Heart right ventricle (tissue), 16 donors: ENCODE results near the gene PMEPA1. TPM values are rescaled to one million over a fixed set of nuclear protein-coding genes. Genes with fewer than 3 reads are reported as not detected.

Source experiments
- ATAC-seq, 8 donors: fragments of 200-7000 bp; cut with Tn5 transposase; one replicate each; pipeline ENCODE4 v1.9.1; 2020; ENCODE audit warnings: mild to moderate bottlenecking in 8 of 8, moderate library complexity in 8 of 8, moderate number of reproducible peaks in 1 of 8
- DNase-seq, 2 donors: peaks; one replicate each; pipeline ENCODE4 v3.0.0-alpha.2; 2020
- H3K27ac ChIP-seq, 10 donors: fragments of 200-600 bp; sonication (generic) in 2 of 10; one replicate each; pipeline versions ENCODE4 v1.5.0 to v1.8.0; 2020 to 2022; ENCODE audit warnings: mild to moderate bottlenecking in 3 of 10
- H3K27me3 ChIP-seq, 7 donors: fragments of 200-600 bp; one replicate each; pipeline ENCODE4 v1.8.0; 2021 to 2022; ENCODE audit warnings: mild to moderate bottlenecking in 2 of 7
- H3K36me3 ChIP-seq, 9 donors: fragments of 200-600 bp; sonication (generic) in 1 of 9; one replicate each; pipeline versions ENCODE4 v1.5.0 to v1.8.0; 2020 to 2022; ENCODE audit warnings: mild to moderate bottlenecking in 2 of 9
- H3K4me1 ChIP-seq, 9 donors: fragments of 200-600 bp; sonication (generic) in 1 of 9; one replicate each; pipeline versions ENCODE4 v1.5.0 to v1.8.0; 2020 to 2022; ENCODE audit warnings: mild to moderate bottlenecking in 4 of 9
- H3K4me3 ChIP-seq, 10 donors: fragments of 200-600 bp; sonication (generic) in 2 of 10; one replicate each; pipeline versions ENCODE4 v1.5.0 to v1.8.0; 2020 to 2022; ENCODE audit warnings: mild to moderate bottlenecking in 7 of 10, moderate library complexity in 2 of 10
- H3K9me3 ChIP-seq, 11 donors: fragments of 200-600 bp in 10 of 11; sonication (generic) in 2 of 11; one replicate each; pipeline versions ENCODE4 v1.5.0 to v1.8.0; 2013 to 2022; ENCODE audit warnings: mild to moderate bottlenecking in 2 of 11, control low read depth in 1 of 11, moderate library complexity in 1 of 11
- WGBS, 2 donors: extraction: QIAGEN DNeasy Blood & Tissue Kit; methylation state at CpG; one replicate each; pipeline ENCODE4 v1.1.7; 2013; ENCODE audit warnings: inconsistent platforms in 1 of 2; 5-methylcytosine and 5-hydroxymethylcytosine counted together
- intact Hi-C, 10 donors: fragments of 100-400 bp; cut with DNase I; formaldehyde crosslinking; loops; one replicate each; pipeline versions ENCODE4 v1.11.1 to v1.14.2; 2022
- polyA plus RNA-seq, 2 donors: library from polyadenylated mRNA; stranded (reverse); fragments of 200-250 nt; gene quantifications; one replicate each; pipeline ENCODE4 v1.2.3, GENCODE V29; 2013
- total RNA-seq, 10 donors: library from RNA; stranded (reverse); fragmentation: NEBNext Ultra II Directional in 3 of 10; extraction: Animal tissue kit (Norgen Biotek cat#: 25700) in 3 of 10; gene quantifications; one replicate each; pipeline versions ENCODE4 v1.2.1 to v1.2.4, GENCODE V29; 2021 to 2023
- TF ChIP-seq, protein P1 (sequence below), 9 donors: fragments of 200-600 bp; sonication (generic) in 2 of 9; IDR thresholded peaks; one replicate each; pipeline versions ENCODE4 v1.5.0 to v1.8.0; 2021 to 2022; ENCODE audit warnings: antibody characterized with exemption in 9 of 9, mild to moderate bottlenecking in 5 of 9, moderate library complexity in 1 of 9
- donor health status: Arrhythmogenic right ventricular cardiomyopathy.
- donor health status: ischemic (EF 13 %, LVEDD 7.1; RV severe dilation, severe dysfunction).
- donor health status: healthy with polysubstance abuse.
- donor health status: DM: no; HTN: yes; CAD: no.
- donor health status: DM: no; HTN: no; CAD: no.
- donor health status: ischemic (EF 25% LVEDD 6.9; RV normal size, moderate dysfunction).
- donor health status: ischemic (EF 25% LVEDD 5.7; RV mildly dilated, moderate dysfunction).
- donor health status: healthy.
- donor health status: DM: yes; HTN: yes; CAD: no.
- donor health status: Ischemic cardiomyopathy.
- donor health status: ischemic (EF 35%, LVEDD 5.7; RV mildly dilated, moderate dysfunction).
- donor health status: nonischemic (EF 11% LVEDD 7.7; RV severe dilation, severe dysfunction).
- donor health status: DM: yes; HTN: yes; CAD: no.
- donor health status: PGD.
- donor health status: ischemic (EF 29% LVEDD 5.4; RV normal size, mild dysfunction).
- donor health status: nonischemic (EF 23%, LVEDD 6.1; RV moderate dilation, normal function).

PMEPA1 gene
- total and polyA plus RNA-seq, 12 donors, result 10.5 to 81.8 (median 30.4) TPM

DNA sequence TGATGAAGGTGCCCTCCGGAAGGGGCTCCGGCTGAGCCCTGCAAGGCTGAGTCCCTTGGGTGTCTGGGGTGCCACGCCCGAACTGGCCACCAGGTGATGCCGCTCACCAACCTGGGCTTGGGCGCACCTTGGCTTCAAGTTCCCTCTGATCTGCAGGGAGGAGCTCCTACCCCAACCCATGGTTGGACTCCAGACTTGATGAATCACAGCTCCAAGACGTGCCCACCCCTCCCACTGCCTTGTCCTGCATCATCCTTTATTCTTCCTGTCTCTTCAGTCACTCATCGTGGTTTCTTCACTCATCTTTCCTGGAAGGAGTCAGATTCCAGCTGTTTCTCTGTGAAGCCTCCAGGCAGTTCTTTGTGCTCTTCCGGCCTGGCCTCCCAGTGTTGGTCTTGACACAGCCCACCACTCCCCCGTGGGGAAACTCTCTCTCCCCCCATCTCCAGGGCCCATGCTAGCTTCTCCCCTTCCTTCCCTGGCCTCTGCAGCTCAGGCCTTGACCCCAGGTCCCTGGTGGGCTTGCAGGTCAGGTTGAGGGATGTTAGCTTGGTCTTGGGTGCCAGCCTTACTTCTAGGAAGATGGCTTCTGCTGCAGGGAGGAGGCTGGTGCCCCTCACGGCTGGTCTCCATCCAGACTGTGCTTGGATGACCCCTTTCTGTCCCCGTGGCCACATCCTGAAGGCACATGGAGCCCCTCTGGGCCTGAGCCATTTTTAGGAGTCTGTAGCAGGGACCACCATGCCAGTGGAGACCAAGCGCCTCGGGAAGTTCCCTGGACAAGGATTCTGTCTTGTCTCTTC, 87.0 kb downstream of the PMEPA1 start:
- peak in 4 of 8 donors; percentile 41 to 73 (median 57) for ATAC-seq
- DNase-seq, result peak; percentile 26 to 57
- intact Hi-C loops, result no loop called here
- H3K4me1 ChIP-seq, result peaks cover 0 to 49% (median 9%) of the 10 kb centered on the region in 9 donors
- no peak overlapping the region for H3K4me3 ChIP-seq
- no peak overlapping the region for H3K27ac ChIP-seq
- H3K27me3 ChIP-seq, result peaks cover 0 to 25% (median 5%) of the 10 kb centered on the region in 7 donors
- H3K36me3 ChIP-seq, result no peaks in the 10 kb centered on the region
- TF ChIP-seq, protein P1, sequence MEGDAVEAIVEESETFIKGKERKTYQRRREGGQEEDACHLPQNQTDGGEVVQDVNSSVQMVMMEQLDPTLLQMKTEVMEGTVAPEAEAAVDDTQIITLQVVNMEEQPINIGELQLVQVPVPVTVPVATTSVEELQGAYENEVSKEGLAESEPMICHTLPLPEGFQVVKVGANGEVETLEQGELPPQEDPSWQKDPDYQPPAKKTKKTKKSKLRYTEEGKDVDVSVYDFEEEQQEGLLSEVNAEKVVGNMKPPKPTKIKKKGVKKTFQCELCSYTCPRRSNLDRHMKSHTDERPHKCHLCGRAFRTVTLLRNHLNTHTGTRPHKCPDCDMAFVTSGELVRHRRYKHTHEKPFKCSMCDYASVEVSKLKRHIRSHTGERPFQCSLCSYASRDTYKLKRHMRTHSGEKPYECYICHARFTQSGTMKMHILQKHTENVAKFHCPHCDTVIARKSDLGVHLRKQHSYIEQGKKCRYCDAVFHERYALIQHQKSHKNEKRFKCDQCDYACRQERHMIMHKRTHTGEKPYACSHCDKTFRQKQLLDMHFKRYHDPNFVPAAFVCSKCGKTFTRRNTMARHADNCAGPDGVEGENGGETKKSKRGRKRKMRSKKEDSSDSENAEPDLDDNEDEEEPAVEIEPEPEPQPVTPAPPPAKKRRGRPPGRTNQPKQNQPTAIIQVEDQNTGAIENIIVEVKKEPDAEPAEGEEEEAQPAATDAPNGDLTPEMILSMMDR (IDR thresholded peaks at IDR 0.05), result peak; percentile 26 to 73 (median 63)
- WGBS, 2 donors, result 52 to 63% methylated on average over 14 of the region's 14 CpGs
- H3K9me3 ChIP-seq, result peaks cover 0 to 20% (median 7%) of the 10 kb centered on the region in 11 donors

DNA sequence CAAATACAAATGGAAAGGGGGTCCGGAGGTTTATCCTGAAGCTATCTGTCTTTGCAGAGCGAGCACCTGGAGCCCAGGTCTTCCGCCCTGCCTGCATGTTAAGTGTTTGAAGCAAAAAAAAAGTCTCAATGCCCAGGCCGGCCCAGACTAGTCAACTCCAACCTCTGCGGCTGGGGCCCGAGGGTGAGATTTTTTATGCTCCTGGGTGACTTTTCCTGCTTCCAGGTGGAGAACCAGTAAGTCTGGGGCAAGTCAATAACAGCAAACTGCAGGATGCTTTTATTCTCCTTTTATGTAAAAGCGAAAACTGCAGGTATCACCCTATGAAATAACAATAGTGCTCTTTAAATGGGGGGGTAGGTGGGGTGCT, 87.6 kb downstream of the PMEPA1 start:
- TF ChIP-seq, protein P1 (IDR thresholded peaks at IDR 0.05), result no peak
- WGBS, 2 donors, result 79 to 80% methylated on average over 7 of the region's 7 CpGs
- Histone ChIP-seq H3K27ac (no peak overlapping the region), H3K27me3 (peaks cover 0 to 28% (median 5%) of the 10 kb centered on the region in 7 donors), H3K9me3 (peaks cover 0 to 20% (median 7%) of the 10 kb centered on the region in 11 donors), H3K36me3 (no peaks in the 10 kb centered on the region), H3K4me3 (no peak overlapping the region), H3K4me1 (peaks cover 0 to 48% (median 3%) of the 10 kb centered on the region in 9 donors)
- ATAC-seq (no peak), DNase-seq (no peak)
- intact Hi-C loops, result no loop called here

DNA sequence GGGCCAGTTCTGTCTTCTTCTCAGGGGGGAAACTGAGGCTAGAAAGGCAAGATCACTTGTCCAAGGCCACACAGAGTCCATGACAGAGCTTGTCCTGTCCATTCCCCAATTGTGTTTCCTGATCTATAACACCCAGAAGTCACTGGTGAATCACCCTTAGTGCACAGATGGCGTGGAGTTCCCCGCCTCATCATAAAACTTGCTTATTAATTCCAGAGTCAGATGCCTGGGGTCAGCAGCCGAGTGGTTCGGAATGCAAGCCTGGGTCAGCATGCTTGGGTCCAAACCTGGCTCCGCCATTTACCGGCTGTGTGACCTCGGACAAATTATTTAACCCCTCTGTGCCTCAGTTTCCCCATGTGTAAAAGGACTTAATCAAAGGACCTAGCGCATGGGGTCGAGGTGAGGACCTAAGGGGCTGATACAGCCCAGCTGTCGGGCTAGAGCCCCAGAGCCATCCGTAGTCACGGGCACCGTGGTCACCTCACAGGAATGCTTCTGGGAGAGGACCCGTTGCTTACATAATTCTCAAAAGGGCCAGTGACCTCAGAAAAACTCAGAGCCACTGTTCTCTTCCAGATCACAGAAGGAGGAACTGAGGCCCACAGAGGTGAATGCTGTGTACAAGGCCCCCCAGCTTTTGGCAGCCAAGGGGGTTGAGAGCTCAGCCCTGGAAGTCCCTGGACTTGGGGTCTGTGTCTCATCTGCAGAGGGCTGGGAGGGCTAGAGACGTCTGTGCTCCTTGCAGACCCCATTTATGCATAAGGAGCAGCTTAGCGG, 88.2 kb downstream of the PMEPA1 start:
- intact Hi-C loops, result no loop called here
- H3K4me3 ChIP-seq, result no peak overlapping the region
- H3K27ac ChIP-seq, result peak overlapping the region in 1 of 10 donors; percentile 88
- 88 to 92% methylated on average over 16 of the region's 16 CpGs for WGBS, 2 donors
- no peaks in the 10 kb centered on the region for H3K36me3 ChIP-seq
- DNase-seq (no peak), ATAC-seq (no peak)
- H3K27me3 ChIP-seq, result peaks cover 0 to 33% (median 5%) of the 10 kb centered on the region in 7 donors
- H3K4me1 ChIP-seq, result peaks cover 0 to 43% (median 0%) of the 10 kb centered on the region in 9 donors
- peaks cover 0 to 20% (median 7%) of the 10 kb centered on the region in 11 donors for H3K9me3 ChIP-seq
- TF ChIP-seq, protein P1 (IDR thresholded peaks at IDR 0.05), result no peak

DNA sequence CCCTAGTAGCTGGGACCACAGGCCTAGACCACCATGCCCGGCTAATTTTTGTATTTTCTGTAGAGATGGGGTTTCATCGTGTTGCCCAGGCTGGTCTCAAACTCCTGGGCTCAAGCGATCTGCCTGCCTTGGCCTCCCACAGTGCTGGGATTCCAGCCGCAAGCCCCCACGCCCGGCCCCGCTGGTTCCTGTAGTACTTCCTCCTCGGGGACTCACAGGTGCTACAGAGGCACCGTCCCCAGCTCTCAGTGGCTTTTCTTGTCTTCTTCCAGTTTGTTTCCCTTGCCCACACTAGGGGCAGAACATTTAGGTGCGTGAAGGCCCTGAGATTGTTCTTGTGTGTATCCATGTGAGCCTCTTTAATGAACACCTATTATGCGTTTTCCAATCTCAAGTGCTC, 88.8 kb downstream of the PMEPA1 start:
- intact Hi-C loops, result no loop called here
- DNase-seq (no peak), ATAC-seq (no peak)
- H3K4me1 ChIP-seq, result peaks cover 0 to 43% (median 0%) of the 10 kb centered on the region in 9 donors
- H3K4me3 ChIP-seq, result peak overlapping the region in 1 of 10 donors; percentile 48
- peaks cover 0 to 38% (median 5%) of the 10 kb centered on the region in 7 donors for H3K27me3 ChIP-seq
- WGBS, 2 donors, result 75 to 77% methylated on average over 11 of the region's 11 CpGs
- H3K27ac ChIP-seq, result peak overlapping the region in 1 of 10 donors; percentile 88
- H3K36me3 ChIP-seq, result no peaks in the 10 kb centered on the region
- TF ChIP-seq, protein P1 (IDR thresholded peaks at IDR 0.05), result no peak
- peaks cover 0 to 20% (median 7%) of the 10 kb centered on the region in 11 donors for H3K9me3 ChIP-seq
